ENCODE data around the gene VPS11.
A peak's percentile ranks its signal among the peaks of the same experiment; 100 is the strongest.
"Not testable (repeated sequence)": the region's sequence is repeated elsewhere in the genome, so short reads cannot be mapped to it uniquely, and the experiment has no call there.

The VPS11 gene

GRCh38 chr11:119039471-119039870, 28.1 kb upstream of the VPS11 start:
- DNase-seq: not testable (repeated sequence)

- DNase-seq: no peak
Observed at GRCh38 chr11:119041821-119042514, 25.6 kb upstream of the VPS11 start.

- no peak for DNase-seq
Observed at GRCh38 chr11:119042927-119043326, 24.7 kb upstream of the VPS11 start.

- no peak for DNase-seq
Observed at GRCh38 chr11:119044708-119045107, 22.9 kb upstream of the VPS11 start.

- no peak for DNase-seq
Observed at GRCh38 chr11:119046489-119046888, 21.1 kb upstream of the VPS11 start.

GRCh38 chr11:119047205-119047604, 20.4 kb upstream of the VPS11 start:
- DNase-seq: no peak

- DNase-seq: no peak
Observed at GRCh38 chr11:119048644-119049043, 19.0 kb upstream of the VPS11 start.

GRCh38 chr11:119049081-119049480, 18.5 kb upstream of the VPS11 start:
- DNase-seq: no peak

GRCh38 chr11:119051440-119052162, 16.0 kb upstream of the VPS11 start:
- DNase-seq: no peak

GRCh38 chr11:119052163-119052814, 15.3 kb upstream of the VPS11 start:
- no peak for DNase-seq

- no peak for DNase-seq
Observed at GRCh38 chr11:119054418-119054817, 13.2 kb upstream of the VPS11 start.

- no peak for DNase-seq
Observed at GRCh38 chr11:119055901-119056300, 11.7 kb upstream of the VPS11 start.

- DNase-seq: no peak
Observed at GRCh38 chr11:119056421-119056999, 11.1 kb upstream of the VPS11 start.

- peak; percentile 86 for DNase-seq
Observed at GRCh38 chr11:119057000-119057769, 10.4 kb upstream of the VPS11 start, which contains the start of gene HYOU1. HYOU1 (minus strand) TSS chr11:119057205; CDS start chr11:119056160, 1,045 bp downstream.

GRCh38 chr11:119059128-119059527, 8.5 kb upstream of the VPS11 start:
- DNase-seq: not testable (repeated sequence)

GRCh38 chr11:119061256-119061655, 6.4 kb upstream of the VPS11 start:
- no peak for DNase-seq

GRCh38 chr11:119062779-119063178, 4.8 kb upstream of the VPS11 start:
- DNase-seq: no peak

GRCh38 chr11:119065369-119065768, 2.2 kb upstream of the VPS11 start:
- DNase-seq: no peak

GRCh38 chr11:119077839-119078238, 10.2 kb downstream of the VPS11 start:
- DNase-seq: no peak

- no peak for DNase-seq
Observed at GRCh38 chr11:119078675-119079420, 11.2 kb downstream of the VPS11 start.

GRCh38 chr11:119081682-119082260, 14.2 kb downstream of the VPS11 start:
- DNase-seq: no peak

Data from NCI-H2171 (cell line).